HG03139 (cell line): ENCODE data around the gene MEIOC.
"Not testable (repeated sequence)": the region's sequence is repeated elsewhere in the genome, so short reads cannot be mapped to it uniquely, and the experiment has no call there.

ENCODE experiments used
- ATAC-seq: cut with Tn5 transposase; IDR thresholded peaks from one replicate; pipeline ENCODE4 v1.9.1; 2021; ENCODE audit not compliant: unreplicated experiment

MEIOC gene

GRCh38 chr17:44700288-44700687 lies 44.0 kb downstream of the MEIOC start:
- ATAC-seq = not testable (repeated sequence)

GRCh38 chr17:44707755-44708400 lies 51.6 kb downstream of the MEIOC start:
- no peak for ATAC-seq

GRCh38 chr17:44708401-44709263 lies 52.4 kb downstream of the MEIOC start, which contains the start of gene DBF4B:
DBF4B (plus strand) TSS chr17:44708665; CDS start chr17:44708821, 156 bp downstream.
- ATAC-seq = no peak

- no peak for ATAC-seq
Observed at GRCh38 chr17:44719444-44719843, 63.2 kb downstream of the MEIOC start.

- ATAC-seq = no peak
Observed at GRCh38 chr17:44722254-44722653, 66.0 kb downstream of the MEIOC start.
